ENCODE measurements around the gene SLC9A7. TPM values are rescaled to one million over a fixed set of nuclear protein-coding genes. Genes with fewer than 3 reads are reported as not detected.

The SLC9A7 gene
- total and polyA plus RNA-seq, 3 donors from 2014 or later, result 2.6 to 8.1 (median 7.4) TPM

GRCh38 chrX:46584736-46585135 is 174.2 kb downstream of the SLC9A7 start:
- H3K9me3 ChIP-seq, result no peaks in the 10 kb centered on the region
- no peak for TF ChIP-seq CTCF (IDR thresholded peaks at IDR 0.05)
- no peak for TF ChIP-seq POLR2A (IDR thresholded peaks at IDR 0.05)
- no peak for DNase-seq
- 50 to 56% methylated on average over 2 of the region's 2 CpGs for WGBS, 2 donors
- H3K4me1 ChIP-seq, result no peaks in the 10 kb centered on the region
- H3K36me3 ChIP-seq (ENCODE audit: low read depth, missing control alignments), result no peaks in the 10 kb centered on the region
- H3K27me3 ChIP-seq, result no peaks in the 10 kb centered on the region
- no peak overlapping the region for H3K4me3 ChIP-seq
- H3K27ac ChIP-seq, result no peak overlapping the region
- intact Hi-C loops (cut with DNase I; ENCODE audit: low total_unique reads), result no loop called here

- no peaks in the 10 kb centered on the region for H3K9me3 ChIP-seq
Observed at GRCh38 chrX:46582966-46583365, 176.0 kb downstream of the SLC9A7 start.

DNA sequence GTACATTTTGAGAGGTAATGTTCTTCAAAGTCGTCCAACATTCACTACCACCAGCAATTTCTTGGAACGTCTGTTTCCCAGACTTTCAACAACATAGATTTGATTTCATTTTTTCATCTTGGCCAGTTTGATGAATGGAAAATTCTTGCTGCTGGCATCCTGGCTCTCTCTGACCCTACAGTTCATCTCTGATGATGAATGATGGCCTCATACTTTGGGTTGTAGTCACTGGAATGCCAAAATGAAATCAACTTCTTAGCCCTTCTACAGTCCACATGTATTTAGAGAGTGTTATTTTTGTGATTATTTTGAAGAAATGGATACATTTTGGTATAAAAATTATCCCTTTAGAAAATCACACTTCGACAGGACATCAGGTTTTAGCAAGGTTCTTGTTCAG is 176.6 kb downstream of the SLC9A7 start:
- Histone ChIP-seq H3K36me3 (ENCODE audit: low read depth, missing control alignments) (no peaks in the 10 kb centered on the region), H3K4me1 (no peaks in the 10 kb centered on the region), H3K27me3 (no peaks in the 10 kb centered on the region), H3K4me3 (no peak overlapping the region), H3K9me3 (no peaks in the 10 kb centered on the region), H3K27ac (no peak overlapping the region)
- DNase-seq, result no peak
- 63 to 67% methylated on average over 3 of the region's 3 CpGs for WGBS, 2 donors
- TF ChIP-seq CTCF (IDR thresholded peaks at IDR 0.05) (no peak), POLR2A (IDR thresholded peaks at IDR 0.05) (no peak)
- intact Hi-C loops (cut with DNase I; ENCODE audit: low total_unique reads), result no loop called here

More at GRCh38 chrX:46582966-46583365, 176.0 kb downstream of the SLC9A7 start:
- H3K27ac ChIP-seq, result no peak overlapping the region
- WGBS, 2 donors, result 34 to 44% methylated on average over 1 of the region's 1 CpG
- H3K4me3 ChIP-seq, result no peak overlapping the region
- peak; percentile 15 for DNase-seq
- no peaks in the 10 kb centered on the region for H3K36me3 ChIP-seq (ENCODE audit: low read depth, missing control alignments)
- TF ChIP-seq POLR2A (IDR thresholded peaks at IDR 0.05) (no peak), CTCF (IDR thresholded peaks at IDR 0.05) (no peak)
- no peaks in the 10 kb centered on the region for H3K27me3 ChIP-seq
- no peaks in the 10 kb centered on the region for H3K4me1 ChIP-seq
- intact Hi-C loops (cut with DNase I; ENCODE audit: low total_unique reads), result no loop called here

GRCh38 chrX:46580613-46581012 is 178.3 kb downstream of the SLC9A7 start:
- 84 to 94% methylated on average over 4 to 6 of the region's 6 CpGs for WGBS, 2 donors

More at GRCh38 chrX:46580613-46581012, 178.3 kb downstream of the SLC9A7 start:
- no peak for DNase-seq
- no peak overlapping the region for H3K4me3 ChIP-seq
- no peaks in the 10 kb centered on the region for H3K4me1 ChIP-seq
- H3K27me3 ChIP-seq, result no peaks in the 10 kb centered on the region
- no peaks in the 10 kb centered on the region for H3K9me3 ChIP-seq
- TF ChIP-seq POLR2A (IDR thresholded peaks at IDR 0.05) (no peak), CTCF (IDR thresholded peaks at IDR 0.05) (no peak)
- no peak overlapping the region for H3K27ac ChIP-seq
- no peaks in the 10 kb centered on the region for H3K36me3 ChIP-seq (ENCODE audit: low read depth, missing control alignments)
- intact Hi-C loops (cut with DNase I; ENCODE audit: low total_unique reads), result no loop called here
